DND-41 (cell line): ENCODE measurements around the gene DHRSX.
"Not testable (repeated sequence)": the region's sequence is repeated elsewhere in the genome, so short reads cannot be mapped to it uniquely, and the experiment has no call there.

Experiments used
- ATAC-seq: fragments of 200-7000 bp; cut with Tn5 transposase; 3 replicates; pipeline ENCODE4 v1.9.1; 2021; ENCODE audit warnings: low read depth; ENCODE audit not compliant: insufficient read depth
- DNase-seq: peaks from one replicate; pipeline ENCODE4 v3.0.0-alpha.2; 2020
- H2AFZ ChIP-seq: 2 replicates; pipeline ENCODE4 v1.6.0; 2012; ENCODE audit warnings: low read depth, low read length
- H3K27ac ChIP-seq: 2 replicates; pipeline ENCODE4 v1.5.1; 2012; ENCODE audit warnings: low read length, inconsistent platforms
- H3K27me3 ChIP-seq: fragments of 200-600 bp; sonication (generic); 2 replicates; pipeline ENCODE4 v1.6.0; 2012; ENCODE audit warnings: low read length, mild to moderate bottlenecking, inconsistent platforms; ENCODE audit not compliant: insufficient read depth, poor library complexity
- H3K36me3 ChIP-seq: 2 replicates; pipeline ENCODE4 v1.5.1; 2012; ENCODE audit warnings: low read length, inconsistent platforms; ENCODE audit not compliant: insufficient read depth
- H3K4me1 ChIP-seq: 2 replicates; pipeline ENCODE4 v1.5.1; 2012; ENCODE audit warnings: mild to moderate bottlenecking, low read length; ENCODE audit not compliant: insufficient read depth
- H3K4me2 ChIP-seq: 2 replicates; pipeline ENCODE4 v1.6.0; 2012; ENCODE audit warnings: mild to moderate bottlenecking, moderate library complexity, low read length, inconsistent platforms; ENCODE audit not compliant: insufficient read depth
- H3K4me3 ChIP-seq, 2 experiments: fragments of 200-600 bp in 1 of 2; shearing (Covaris generic) in 1 of 2; 2 replicates each; pipeline ENCODE4 v1.5.1; 2012 to 2016; ENCODE audit warnings: inconsistent platforms in 2 of 2, low read length in 2 of 2, mild to moderate bottlenecking in 2 of 2, low read depth in 1 of 2, moderate library complexity in 1 of 2
- H3K79me2 ChIP-seq: 2 replicates; pipeline ENCODE4 v1.6.0; 2012; ENCODE audit warnings: low read length, inconsistent platforms; ENCODE audit not compliant: insufficient read depth
- H3K9ac ChIP-seq: 2 replicates; pipeline ENCODE4 v1.6.0; 2012; ENCODE audit warnings: low read depth, mild to moderate bottlenecking, inconsistent platforms, low read length, moderate library complexity
- H3K9me3 ChIP-seq: 2 replicates; pipeline ENCODE4 v1.5.1; 2012; ENCODE audit warnings: low read length, moderate library complexity, mild to moderate bottlenecking, inconsistent platforms; ENCODE audit not compliant: insufficient read depth, severe bottlenecking
- H4K20me1 ChIP-seq: 2 replicates; pipeline ENCODE4 v1.6.0; 2012; ENCODE audit warnings: low read length; ENCODE audit not compliant: insufficient read depth
- EZH2 ChIP-seq: IDR thresholded peaks from 3 replicates; pipeline ENCODE4 v1.6.1; 2012; ENCODE audit warnings: borderline replicate concordance, low read depth, mild to moderate bottlenecking, moderate library complexity, low read length, inconsistent platforms; ENCODE audit not compliant: severe bottlenecking
- TF ChIP-seq, protein P1 (sequence below): IDR thresholded peaks from 2 replicates; pipeline ENCODE4 v1.5.1; 2012; ENCODE audit warnings: borderline replicate concordance, low read length, moderate library complexity, mild to moderate bottlenecking; ENCODE audit not compliant: poor library complexity, severe bottlenecking; ENCODE audit errors: extremely low read depth

Gene DHRSX

GRCh38 chrX:2461711-2462016 is 39.1 kb downstream of the DHRSX start:
- DNase-seq (no peak), ATAC-seq (no peak)
- Histone ChIP-seq H3K36me3 (no peaks in the 10 kb centered on the region), H3K79me2 (peaks cover 37% of the 10 kb centered on the region), H2AFZ (no peak overlapping the region), H3K9me3 (no peaks in the 10 kb centered on the region), H3K27ac (no peak overlapping the region), H3K27me3 (no peaks in the 10 kb centered on the region), H4K20me1 (peaks cover 38% of the 10 kb centered on the region; the same call in 1 of the 2 replicates), H3K9ac (no peak overlapping the region), H3K4me1 (no peaks in the 10 kb centered on the region), H3K4me2 (no peak overlapping the region), H3K4me3 (no peak overlapping the region)
- TF ChIP-seq, protein P1, sequence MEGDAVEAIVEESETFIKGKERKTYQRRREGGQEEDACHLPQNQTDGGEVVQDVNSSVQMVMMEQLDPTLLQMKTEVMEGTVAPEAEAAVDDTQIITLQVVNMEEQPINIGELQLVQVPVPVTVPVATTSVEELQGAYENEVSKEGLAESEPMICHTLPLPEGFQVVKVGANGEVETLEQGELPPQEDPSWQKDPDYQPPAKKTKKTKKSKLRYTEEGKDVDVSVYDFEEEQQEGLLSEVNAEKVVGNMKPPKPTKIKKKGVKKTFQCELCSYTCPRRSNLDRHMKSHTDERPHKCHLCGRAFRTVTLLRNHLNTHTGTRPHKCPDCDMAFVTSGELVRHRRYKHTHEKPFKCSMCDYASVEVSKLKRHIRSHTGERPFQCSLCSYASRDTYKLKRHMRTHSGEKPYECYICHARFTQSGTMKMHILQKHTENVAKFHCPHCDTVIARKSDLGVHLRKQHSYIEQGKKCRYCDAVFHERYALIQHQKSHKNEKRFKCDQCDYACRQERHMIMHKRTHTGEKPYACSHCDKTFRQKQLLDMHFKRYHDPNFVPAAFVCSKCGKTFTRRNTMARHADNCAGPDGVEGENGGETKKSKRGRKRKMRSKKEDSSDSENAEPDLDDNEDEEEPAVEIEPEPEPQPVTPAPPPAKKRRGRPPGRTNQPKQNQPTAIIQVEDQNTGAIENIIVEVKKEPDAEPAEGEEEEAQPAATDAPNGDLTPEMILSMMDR, result no peak
- no peak for TF ChIP-seq EZH2

DNA sequence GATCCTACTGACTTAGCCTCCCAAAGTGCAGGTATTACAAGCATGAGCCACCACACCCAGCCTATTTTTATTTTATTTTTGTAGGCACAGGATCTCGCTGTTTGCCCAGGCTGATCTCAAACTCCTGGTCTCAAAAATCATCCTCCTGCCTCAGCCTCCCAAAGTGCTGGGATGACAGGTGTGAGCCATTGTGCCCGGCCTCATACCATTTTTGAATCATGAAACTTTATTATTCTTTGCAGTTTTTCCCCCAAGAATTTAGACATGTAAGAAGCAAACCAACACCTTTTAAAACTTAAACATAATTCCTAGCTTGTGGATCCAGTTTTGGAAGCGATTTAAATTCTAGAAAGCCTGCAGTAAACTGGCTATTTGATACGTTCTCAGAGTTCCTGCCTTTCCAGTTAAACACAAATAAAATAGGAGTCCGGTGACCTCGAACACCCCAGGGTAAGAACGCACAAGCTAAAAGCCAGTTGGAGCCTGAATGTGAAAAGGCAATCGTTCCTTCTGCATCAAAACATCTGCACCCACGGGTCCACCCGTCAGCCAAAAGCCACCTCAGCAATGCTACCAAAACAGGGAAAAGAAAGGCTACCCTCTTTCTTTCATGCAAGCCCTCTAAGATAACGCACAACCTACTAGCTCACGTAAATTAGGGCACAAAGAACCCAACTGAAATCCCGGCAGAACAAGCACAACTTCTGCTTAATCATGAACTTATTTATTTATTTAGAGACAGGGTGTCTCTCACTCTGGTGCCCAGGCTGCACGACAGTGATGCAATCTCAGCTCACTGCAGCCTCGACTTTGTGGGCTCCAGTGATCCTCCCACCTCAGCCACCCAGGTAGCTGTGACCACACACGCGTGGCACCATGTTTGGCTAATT is 39.7 kb downstream of the DHRSX start:
- not testable (repeated sequence) for H2AFZ ChIP-seq, H3K9ac ChIP-seq, H3K4me2 ChIP-seq, H3K4me1 ChIP-seq, H3K9me3 ChIP-seq, DNase-seq, H3K27ac ChIP-seq, H3K4me3 ChIP-seq, ATAC-seq, H3K36me3 ChIP-seq, H3K27me3 ChIP-seq
- H3K79me2 ChIP-seq, result peaks cover 32% of the 10 kb centered on the region
- peaks cover 38% of the 10 kb centered on the region; the same call in 1 of the 2 replicates for H4K20me1 ChIP-seq

- not testable (repeated sequence) for H3K4me3 ChIP-seq, H3K4me2 ChIP-seq, ATAC-seq, H3K9me3 ChIP-seq, H3K27me3 ChIP-seq, H2AFZ ChIP-seq, H3K4me1 ChIP-seq, DNase-seq, H3K9ac ChIP-seq, H3K36me3 ChIP-seq, H3K27ac ChIP-seq
- Histone ChIP-seq H3K79me2 (peaks cover 32% of the 10 kb centered on the region), H4K20me1 (peaks cover 39% of the 10 kb centered on the region; the same call in 1 of the 2 replicates)
Observed at GRCh38 chrX:2460048-2460447, 40.7 kb downstream of the DHRSX start.

DNA sequence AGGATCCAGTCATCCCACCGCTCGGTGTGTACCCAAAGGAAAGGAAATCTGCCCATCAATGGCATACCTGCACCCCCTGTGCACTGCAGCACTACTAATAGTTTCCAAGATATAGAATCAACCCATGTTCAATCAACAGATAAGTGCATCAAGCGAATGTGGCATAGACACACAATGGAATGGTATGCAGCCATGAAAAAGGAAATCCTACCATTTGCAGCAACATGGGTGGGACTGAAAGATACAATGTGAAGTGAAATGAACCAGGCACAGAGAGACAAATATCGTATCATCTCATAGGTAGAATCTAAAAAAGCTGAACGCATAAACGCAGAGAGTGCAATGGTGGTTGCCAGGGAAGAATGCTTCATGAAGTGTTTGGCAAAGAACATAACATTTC is 42.5 kb downstream of the DHRSX start:
- Histone ChIP-seq H2AFZ (no peak overlapping the region), H3K4me2 (no peak overlapping the region), H3K4me3 (no peak overlapping the region), H3K27me3 (no peaks in the 10 kb centered on the region), H3K79me2 (peaks cover 24% of the 10 kb centered on the region), H3K27ac (no peak overlapping the region), H3K4me1 (no peaks in the 10 kb centered on the region), H3K36me3 (no peaks in the 10 kb centered on the region), H3K9me3 (no peaks in the 10 kb centered on the region), H3K9ac (no peak overlapping the region), H4K20me1 (peaks cover 23% of the 10 kb centered on the region; the same call in 1 of the 2 replicates)
- DNase-seq (no peak), ATAC-seq (no peak)
- TF ChIP-seq, protein P1, result no peak
- no peak for TF ChIP-seq EZH2
